Glomerular visceral epithelial cell (primary cell): ENCODE data around the gene NTHL1.

Source experiments
- DNase-seq: peaks from one replicate; pipeline ENCODE4 v3.0.0-alpha.2; 2016; ENCODE audit errors: extremely low spot score

Gene NTHL1

GRCh38 chr16:2066139-2066538 lies 18.5 kb upstream of the NTHL1 start:
- DNase-seq, result no peak

GRCh38 chr16:2064368-2064945 lies 16.8 kb upstream of the NTHL1 start:
- DNase-seq, result no peak

- no peak for DNase-seq
Measured at GRCh38 chr16:2063861-2064260, 16.2 kb upstream of the NTHL1 start.

- DNase-seq, result no peak
Measured at GRCh38 chr16:2062801-2063200, 15.2 kb upstream of the NTHL1 start.

DNA sequence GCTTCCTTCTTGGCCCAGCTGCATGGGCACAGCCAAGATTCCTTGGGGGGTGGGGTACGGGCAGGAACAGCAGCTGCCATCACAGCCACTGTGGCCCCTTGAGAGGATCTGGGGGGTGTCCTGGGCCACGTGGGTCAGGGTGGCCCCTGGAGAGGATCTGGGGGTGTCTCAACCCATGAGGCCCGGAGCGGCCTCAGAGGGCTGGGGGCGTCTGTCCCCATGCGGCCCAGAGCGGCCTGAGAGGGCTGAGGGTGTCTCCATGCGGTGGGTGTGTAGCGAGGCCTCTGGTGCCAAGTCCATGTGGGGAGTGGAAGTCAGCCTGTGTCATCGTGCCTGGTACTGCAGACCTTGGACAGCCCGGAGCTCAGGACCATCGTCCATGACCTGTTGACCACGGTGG lies 13.9 kb upstream of the NTHL1 start:
- no peak for DNase-seq

DNA sequence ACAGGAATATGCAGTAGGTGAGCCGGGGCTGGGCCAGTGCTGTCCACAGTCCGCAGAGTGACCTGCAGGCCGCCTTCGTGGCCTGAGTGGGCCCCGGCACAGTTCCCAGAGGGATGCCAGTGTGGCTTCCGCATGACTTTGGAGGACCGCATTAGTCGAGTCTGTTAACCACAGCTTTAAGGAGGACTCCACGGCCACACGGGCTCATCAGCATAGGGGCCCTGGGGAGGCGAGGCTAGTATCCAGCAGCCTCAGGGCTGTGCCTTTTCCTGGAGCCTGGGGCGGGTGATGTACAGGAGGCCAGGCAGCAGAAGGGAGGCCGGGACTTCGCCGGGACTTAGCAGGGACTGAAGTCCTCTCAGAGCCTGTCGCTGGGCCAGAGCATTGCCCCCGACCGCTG lies 13.4 kb upstream of the NTHL1 start:
- DNase-seq, result no peak

GRCh38 chr16:2060346-2060745 lies 12.7 kb upstream of the NTHL1 start:
- DNase-seq, result no peak

GRCh38 chr16:2058872-2059271 lies 11.2 kb upstream of the NTHL1 start:
- DNase-seq, result no peak

- DNase-seq, result no peak
Measured at GRCh38 chr16:2058420-2058819, 10.8 kb upstream of the NTHL1 start.

DNA sequence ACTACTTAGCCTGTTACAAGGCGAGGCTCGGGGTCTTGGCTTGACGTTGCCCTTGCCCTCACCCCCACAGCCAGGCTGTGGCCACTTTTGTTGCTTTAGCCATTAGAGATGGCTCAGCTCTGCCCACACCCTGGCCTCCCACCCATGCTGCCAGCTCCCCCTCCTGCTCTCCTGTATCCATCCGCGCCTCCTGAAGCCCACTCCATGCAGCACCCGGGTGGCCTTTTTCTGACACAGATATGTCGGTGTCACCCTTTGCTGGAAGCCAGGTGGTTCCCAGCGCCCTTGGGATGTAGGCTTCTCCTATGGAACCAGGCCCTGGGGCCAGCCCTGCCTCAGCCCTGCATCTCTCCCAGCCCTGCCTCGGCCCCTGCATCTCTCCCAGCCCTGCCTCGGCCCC lies 9.8 kb upstream of the NTHL1 start:
- DNase-seq, result no peak

DNA sequence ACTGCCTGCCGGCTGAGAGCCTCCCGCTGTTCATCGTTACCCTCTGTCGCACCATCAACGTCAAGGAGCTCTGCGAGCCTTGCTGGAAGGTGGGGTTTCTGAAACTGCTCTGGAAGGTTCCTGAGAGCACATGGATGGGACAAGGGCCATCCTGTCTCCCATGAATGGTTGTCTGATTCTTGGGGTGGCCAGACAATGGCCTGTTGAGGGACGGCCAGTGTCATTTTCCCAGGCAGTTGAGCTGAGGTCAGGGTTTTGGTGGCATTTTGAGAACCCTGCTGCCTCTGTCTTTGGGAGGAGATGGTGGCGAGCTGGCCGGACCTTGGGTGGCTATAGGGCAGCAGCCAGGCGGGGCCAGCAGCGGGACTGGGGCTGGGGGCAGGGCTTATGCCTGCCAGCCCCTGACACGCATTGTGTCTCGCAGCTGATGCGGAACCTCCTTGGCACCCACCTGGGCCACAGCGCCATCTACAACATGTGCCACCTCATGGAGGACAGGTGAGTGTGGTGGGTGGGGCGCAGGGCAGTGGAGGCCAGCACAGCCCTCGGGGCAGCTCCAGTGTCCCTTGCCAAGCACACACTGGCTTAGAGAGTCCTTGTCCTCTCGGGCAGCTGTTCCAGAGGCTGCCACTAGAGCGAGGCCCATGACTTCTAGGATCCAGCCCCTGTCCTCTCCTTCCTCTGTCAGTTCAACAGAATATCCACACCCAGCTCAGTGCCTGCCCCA lies 9.2 kb upstream of the NTHL1 start:
- no peak for DNase-seq

GRCh38 chr16:2056077-2056476 lies 8.4 kb upstream of the NTHL1 start:
- no peak for DNase-seq

DNA sequence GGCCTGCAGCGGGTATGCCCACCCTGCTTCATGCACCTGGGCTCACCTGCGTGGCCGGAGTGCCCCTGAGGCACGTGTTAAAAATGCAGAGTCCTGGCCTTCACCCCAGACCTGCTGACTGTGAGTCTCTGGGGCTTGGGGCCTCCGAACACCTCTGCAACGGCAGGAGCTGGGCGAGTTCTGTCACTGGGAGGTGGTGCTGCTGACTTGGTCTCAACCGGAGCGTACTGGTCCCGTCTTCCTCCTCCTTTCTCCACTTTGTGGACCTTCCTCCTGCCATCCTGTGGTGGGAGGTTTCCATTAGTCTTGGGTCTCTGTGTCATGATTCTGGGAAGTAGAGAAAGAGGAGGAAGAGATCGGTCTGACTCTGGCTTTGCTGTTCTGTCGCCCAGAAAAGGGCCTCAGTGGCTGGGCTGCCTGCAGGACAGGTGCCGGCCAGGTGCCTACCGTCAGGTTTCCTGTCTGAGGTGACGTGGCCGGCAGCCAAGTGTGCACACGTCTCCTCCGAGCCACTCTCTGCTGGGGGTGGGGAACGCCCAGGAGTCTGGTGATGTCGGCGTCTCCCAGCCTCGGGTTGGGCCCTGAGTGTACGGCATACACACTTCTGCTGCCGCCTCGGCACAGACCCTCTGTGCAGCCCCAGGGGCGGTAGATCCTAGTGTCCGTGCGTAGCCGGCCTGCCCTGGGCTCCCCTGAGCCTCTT lies 7.1 kb upstream of the NTHL1 start:
- no peak for DNase-seq

GRCh38 chr16:2053897-2054296 lies 6.3 kb upstream of the NTHL1 start:
- DNase-seq, result no peak

GRCh38 chr16:2053211-2053610 lies 5.6 kb upstream of the NTHL1 start:
- no peak for DNase-seq

DNA sequence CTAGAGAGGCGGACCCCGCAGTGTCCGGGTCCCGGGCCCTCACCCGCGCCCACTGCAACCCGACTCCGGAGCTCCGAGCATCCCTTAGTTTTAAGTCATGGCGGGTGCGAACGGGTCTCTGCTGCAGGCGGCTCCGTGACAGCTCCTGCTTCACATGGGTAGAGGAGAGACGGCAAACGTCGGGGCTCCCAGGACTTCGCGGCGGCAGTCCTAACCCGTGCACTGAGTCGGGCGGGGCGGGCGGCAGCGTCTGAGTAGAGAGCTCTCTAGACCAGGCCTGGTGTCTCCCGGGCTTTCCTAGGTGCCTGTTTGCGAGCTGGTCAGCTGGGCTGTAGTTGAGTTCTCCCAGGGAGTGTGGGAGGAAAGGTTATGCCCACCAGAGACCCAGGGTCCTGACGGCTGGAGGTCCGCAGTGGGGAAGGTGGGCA lies 496 bp upstream of the NTHL1 start:
- no peak for DNase-seq

GRCh38 chr16:2046893-2047329 lies 723 bp downstream of the NTHL1 start:
- no peak for DNase-seq

DNA sequence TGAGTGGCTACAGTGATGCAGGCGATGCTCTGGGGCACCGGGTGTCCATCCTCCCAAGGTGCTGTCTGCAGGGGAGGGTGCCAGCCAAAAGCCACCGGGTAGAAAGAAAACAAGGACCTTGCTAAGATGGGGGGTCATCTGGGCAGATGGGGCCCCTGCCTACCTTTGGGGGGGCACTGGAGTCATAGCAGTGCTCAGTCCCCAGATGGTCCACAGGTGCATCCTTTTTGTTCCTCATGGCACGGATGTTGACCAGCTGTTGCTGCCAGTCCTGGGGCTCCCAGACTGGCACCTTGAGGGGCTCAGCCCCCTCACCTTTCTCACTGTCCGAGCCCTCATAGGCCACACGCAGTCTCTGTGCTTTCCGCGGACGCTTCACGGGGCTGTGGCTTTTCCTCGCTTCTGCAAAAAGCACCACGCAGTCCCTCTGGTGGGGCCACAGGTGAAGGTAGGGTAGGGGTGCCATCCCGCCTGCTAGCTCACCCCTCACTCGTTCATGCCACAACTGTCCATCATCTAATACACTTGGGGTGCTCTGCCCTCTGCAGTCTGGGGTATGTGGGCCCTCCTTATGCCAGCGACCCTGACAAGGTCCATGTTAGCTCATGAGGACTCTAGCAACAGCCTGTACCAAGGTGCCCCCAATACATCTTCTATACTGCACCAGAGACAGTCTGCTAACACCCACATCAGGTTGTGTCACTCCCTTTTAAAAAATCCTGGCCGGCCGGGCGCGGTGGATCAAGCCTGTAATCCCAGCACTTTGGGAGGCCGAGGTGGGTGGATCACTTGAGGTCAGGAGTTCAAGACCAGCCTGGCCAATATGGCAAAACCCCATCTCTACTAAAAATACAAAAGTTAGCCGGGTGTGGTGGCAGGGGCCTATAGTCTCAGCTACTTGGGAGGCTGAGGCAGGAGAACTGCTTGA lies 1.4 kb downstream of the NTHL1 start:
- no peak for DNase-seq

GRCh38 chr16:2044541-2044940 lies 3.1 kb downstream of the NTHL1 start:
- DNase-seq, result no peak

- DNase-seq, result no peak
Measured at GRCh38 chr16:2043667-2044451, 3.8 kb downstream of the NTHL1 start.

DNA sequence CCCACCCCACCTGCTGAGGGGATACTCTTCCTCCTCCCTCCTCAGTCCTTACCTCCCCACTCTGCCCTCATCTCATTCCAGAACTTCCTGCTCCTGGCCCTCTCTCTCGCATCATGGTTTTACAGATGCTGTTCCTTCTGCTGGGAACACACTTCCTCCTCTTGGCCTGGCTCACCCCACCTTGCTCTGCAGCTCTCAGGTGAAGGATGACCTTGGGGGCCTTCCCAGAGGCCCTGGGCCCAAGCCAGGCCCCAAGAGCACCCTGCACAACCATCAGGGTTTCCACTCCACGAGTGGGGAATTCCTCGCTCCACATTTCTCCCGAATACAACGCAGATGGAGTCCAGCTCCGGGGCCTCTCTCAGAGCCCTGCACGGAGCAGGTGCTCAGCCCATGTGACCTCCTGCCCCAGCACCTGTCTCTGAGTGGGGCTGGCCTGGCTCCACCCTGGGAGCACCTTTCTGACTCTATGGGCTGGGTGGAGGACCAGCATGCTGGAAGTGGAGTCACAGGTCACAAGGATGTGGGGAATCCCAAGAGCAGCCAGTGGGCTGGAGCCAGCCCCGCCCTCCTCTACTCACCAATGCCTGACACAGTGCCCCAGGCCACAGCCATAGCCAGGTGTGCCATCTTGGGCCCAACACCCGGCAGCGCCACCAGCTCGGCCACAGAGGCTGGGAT lies 4.5 kb downstream of the NTHL1 start:
- no peak for DNase-seq
